ENCODE results near the gene FARS2.
"Not testable (repeated sequence)": the region's sequence is repeated elsewhere in the genome, so short reads cannot be mapped to it uniquely, and the experiment has no call there.

The FARS2 gene

DNA sequence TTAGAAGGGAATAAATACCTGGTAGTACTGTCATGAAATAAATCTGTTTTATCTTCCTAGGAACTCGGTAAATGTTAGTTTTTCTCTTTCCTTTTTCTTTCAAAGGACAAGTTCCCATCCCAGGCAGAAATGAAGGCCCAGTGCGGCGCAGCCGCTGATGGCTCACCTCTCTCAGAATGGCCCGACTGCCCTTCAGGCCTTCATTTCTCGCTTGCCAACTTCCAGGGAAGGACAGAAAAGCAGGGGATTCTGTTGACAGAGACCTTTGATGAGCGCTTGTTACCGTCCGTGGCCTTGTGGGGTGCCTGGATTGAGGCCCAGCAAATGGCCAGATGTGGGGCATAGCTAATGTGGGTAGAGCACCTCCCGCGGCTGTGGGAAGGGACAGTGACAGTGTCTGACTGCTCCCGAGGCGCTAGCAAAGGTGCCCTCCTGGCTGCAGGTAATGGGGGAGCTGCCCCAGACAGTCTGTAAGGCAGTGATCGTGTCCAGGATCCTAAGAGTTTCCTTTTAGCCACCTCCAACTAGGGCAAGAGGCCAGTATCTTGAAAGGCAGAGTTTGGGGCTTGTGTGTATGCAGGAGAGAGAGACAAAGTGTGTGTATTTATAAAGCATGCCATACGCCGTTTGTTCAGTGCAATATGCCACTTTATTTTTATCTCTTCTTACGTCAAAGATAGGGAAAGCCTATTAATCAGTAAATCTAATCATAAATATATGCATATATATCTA is 391.3 kb downstream of the FARS2 start:
- DNase-seq, result no peak

DNA sequence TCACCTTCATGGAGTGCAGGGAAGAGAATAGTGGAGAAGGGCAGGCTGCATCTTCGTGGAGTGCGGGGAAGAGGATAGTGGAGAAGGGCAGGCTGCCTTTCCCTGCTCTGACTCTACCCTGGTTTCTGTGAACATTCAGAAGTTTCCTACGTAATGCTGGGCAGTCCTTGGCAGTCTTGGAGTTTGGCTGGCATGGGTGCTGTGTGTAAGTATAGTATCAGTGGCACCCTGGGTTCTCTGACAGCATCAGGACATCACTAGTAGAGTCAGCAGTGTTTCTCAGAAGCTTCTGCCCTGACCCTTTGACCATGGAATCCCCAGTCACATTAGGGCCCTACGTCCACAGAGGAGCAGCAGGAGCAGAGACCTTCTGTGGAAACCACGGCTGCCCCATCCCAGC is 392.5 kb downstream of the FARS2 start:
- no peak for DNase-seq

DNA sequence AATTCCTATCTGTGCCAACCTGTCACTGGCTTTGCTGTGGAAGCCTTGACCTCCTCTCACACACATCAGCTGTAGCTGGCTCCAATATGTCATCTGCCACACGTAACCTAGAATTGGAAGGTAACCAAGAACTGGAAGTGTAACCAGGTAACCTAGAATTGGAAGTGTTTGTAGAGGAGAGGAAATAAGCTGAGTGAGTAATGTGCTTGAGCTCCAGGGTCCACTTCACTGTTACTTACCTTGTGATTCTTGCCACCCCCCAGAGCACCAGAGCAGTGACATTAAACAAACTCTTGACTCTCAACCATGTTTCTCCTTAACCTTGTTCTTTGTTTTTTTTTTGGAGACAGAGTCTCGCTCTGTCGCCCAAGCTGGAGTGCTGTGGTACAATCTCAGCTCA is 394.9 kb downstream of the FARS2 start:
- DNase-seq, result no peak

DNA sequence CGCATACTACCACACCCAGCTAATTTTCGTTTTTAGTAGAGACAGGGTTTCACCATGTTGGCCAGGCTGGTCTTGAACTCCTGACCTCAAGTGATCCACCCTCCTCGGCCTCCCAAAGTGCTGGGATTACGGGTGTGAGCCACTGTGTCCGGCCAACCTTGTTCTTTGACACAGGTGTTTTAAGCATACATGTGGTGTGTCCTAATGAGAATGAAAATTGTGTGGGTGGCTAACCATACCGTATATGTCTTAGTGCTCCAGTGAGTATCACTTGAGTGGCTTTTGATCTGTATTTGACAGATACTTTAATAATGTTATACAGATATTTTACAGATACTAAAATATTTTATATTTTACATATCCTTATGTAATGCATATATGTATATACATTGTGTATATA is 395.4 kb downstream of the FARS2 start:
- not testable (repeated sequence) for DNase-seq

DNA sequence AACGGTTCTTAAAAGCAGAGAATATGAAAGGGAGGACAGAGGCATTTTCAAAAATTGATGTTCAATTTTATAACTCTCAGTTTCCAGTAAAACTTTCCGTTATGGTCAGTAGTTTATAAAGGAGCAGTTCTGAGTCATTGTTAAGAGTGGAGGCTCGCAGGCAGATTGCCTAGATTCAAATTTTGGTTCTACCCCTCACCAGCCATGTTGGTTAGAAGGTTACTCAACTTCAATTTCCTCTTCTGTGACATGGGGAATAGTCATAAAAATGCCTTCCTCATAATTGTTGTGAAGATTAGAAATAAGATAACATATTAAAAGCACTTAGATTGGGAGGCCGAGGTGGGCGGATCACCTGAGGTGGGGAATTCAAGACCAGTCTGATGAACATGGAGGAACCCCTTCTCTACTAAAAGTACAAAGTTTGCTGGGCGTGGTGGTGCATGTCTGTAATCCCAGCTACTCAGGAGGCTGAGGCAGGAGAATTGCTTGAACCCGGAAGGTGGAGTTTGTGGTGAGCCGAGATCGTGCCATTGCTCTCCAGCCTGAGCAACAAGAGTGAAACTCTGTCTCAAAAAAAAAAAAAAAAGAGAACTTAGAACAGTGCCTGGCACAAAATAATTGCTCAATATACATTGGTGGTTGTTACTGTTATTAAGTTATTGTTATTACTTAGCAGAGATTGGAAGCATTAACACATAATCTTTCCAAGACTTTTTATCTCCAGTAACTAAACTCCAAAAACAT is 396.5 kb downstream of the FARS2 start:
- no peak for DNase-seq

DNA sequence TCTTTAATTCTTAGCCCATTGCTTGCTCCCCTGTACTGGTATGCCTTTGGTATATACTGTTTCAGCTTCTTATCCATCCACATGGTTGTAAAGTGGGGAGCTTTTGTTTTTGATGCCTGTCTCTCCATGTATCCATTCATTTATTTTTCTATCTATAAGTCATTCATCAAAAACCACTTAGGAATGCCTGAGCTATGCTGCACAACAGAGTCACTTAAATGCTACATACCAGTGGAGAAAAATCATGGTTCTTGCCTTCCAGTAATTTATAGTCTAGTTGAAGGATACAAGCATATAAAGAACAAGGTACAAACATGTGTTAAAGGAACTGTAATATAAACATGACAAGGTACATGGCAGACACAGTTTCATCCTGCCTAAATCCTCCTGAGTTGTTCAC is 398.2 kb downstream of the FARS2 start:
- DNase-seq, result no peak

DNA sequence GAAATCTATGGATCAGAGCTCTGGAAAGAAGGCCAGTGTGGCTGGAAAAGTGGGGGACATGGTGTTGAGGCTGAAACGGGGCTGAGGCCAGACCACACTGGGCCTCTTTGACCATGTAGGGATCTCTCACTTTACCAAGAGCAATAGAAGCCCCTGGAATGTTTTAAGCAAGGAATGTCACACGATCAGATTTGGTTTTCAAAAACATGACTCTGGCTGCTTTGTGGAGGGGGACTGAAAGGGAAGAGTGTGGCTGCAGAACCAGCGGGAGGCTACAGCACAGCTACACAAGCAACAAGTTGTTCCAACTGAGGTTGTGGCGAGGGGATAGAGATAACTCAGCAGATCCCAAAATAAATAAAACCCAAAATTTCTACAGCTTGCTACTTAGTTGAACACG is 399.5 kb downstream of the FARS2 start:
- DNase-seq, result no peak

DNA sequence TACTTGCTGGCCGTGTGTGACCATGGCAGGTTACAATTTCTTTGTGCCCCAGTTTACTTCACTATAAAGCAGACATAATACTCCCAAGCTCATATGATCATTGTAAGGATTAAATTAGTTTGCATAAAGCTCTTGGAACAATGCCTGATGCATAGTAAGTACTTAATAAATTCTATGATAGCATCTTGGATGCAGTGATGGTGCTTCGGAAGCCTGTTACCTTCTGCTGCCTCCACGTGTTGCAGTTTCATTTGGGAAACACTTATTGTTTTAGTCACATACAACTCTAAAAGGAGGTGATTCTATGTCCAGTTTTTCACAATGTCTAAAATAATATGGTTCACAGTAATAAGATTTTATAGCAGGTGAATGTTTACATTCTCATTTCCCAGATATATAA is 401.5 kb downstream of the FARS2 start:
- DNase-seq, result no peak

DNA sequence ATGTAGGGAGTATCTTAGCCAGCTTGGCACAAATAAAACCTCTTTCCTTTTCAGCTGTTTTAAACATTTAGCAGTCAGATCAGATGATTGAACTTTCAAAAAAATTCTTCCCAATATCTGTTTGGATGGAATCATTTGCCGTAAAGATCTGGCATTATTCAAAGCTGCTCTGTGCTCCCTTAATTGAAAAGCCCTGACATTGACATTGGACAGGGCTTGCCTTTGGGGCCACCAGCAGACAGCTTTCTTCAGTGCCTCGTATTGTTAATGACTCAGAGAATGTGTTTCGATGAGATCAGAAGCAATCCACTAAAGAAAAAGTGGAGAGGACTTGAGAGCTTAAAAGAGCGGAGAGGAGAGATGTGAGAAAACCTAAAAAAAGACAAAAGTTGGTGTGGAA is 401.9 kb downstream of the FARS2 start:
- no peak for DNase-seq

DNA sequence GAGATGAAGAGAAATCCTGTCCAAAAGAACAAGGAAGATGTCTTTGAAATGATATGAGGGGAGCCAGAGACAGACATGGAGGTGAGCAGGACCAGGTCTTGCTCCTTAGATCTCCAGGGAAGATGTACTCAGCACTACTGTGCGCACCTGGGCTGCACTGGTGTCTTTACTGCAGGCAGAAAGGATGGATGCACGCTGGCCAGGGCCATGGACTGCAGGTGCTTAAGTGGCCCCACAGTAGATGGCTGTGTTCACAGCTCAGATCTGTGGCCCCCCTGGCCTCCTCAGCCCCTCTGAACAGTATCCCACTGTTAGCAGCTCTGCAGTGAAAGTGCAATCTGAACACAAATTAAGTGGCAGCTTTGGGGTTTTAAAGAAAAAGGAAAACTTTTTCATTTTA is 402.4 kb downstream of the FARS2 start:
- DNase-seq, result no peak

DNA sequence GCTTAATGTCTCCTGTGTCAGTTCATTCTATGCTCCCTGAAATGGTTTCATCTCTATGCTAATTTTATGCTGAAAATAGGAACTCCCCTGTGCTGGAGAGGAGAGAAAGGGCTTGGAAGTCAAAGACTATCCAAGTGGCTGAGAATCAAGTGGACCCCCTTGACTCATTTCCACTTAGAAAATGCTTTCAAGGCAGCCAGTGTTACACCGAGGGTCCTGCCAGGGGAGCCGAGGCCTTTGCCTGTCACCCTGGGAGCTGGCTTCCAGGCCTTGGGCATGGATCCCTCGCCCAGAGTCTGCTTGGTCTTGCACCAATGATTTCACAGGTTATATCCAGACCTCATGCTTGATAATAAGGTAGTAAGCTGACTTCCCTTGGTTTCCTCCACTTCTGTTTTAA is 402.8 kb downstream of the FARS2 start:
- no peak for DNase-seq

DNA sequence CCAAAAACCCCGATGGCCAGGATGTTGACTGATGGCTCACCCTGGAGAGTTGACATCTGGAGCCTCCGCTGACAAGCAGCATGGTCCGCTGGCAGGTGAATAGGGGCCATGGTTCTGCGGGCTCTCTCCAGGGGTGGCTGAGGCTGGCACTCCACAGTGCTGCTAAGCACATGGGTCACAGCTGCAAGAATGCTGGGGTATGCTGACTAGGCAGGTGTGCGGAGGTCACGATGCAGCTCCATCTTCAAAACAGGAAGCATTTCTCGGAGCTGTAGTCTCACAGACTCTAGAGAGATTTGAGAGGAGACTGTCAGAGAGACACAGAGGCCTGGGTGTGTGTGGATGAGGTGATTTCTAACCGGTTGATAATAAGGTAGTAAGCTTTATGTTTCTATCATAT is 403.9 kb downstream of the FARS2 start:
- no peak for DNase-seq

DNA sequence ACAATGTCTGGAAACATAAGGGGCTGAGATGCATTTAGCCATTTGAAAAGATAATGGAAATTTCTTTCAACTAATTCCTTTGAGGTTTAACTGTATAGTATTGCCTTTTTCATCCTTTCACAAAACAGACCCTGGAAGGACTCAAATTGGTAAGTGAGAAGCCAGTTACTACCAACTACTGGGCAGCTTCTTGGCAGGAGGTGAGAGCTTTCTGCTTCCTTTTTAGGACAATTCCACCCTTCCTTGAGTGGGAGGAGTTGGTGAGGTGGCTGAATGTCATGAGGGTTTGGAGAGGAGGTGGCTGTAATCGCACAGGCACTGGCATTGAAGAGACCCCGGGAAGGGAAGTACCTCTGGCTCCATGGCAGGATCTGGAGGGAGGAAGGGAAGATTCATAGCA is 404.4 kb downstream of the FARS2 start:
- no peak for DNase-seq

DNA sequence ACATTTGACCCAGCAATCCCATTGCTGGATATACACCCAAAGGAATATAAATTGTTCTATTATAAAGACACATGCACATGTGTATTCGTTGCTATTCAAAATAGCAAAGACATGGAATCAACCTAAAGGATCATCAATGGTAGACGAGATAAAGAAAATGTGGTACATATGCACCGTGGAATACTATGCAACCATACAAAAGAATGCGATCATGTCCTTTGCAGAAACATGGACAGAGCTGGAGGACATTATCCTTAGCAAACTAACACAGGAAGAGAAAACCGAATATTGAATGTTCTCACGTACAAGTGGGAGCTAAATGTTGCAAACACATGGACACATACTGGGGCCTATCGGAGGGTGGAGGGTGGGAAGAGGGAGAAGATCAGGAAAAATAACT is 405.4 kb downstream of the FARS2 start:
- DNase-seq, result no peak

DNA sequence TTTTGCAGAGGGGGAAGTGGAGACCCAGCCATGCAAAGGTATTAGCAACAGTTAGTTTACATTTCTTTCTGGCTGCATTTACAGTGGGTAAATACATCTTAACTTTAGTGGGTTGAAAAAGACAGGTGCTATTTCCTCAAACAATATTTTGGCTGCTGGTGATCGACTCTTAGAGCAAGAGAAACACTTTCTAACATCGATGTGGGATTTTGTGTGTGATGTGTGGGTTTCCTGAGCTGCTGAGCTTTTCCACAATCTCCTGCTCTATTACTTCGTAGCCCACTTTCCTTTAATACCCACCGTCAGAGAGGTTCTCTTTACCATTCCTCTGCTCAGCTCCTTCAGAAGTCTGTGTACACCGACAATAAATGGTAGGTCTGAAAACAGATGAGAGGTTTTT is 406.4 kb downstream of the FARS2 start:
- DNase-seq, result no peak

DNA sequence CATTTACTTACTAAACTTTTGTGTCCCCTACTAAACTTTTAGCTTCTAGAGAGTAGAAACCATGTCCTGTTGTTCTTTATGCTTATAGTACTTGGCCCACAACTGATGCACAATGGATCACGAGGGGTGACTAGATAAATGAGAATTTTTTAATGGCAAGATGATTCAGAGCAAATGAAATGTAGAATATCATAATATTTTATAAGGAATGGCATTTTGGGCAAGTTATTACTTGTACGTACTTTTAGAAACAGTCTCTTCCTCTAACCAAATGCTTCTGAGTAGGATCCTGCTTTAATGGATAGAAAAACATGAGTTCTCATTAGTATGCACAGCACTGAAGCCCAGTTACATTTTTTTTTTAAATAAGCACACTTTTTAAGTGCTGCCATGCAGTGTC is 409.1 kb downstream of the FARS2 start:
- DNase-seq, result no peak

DNA sequence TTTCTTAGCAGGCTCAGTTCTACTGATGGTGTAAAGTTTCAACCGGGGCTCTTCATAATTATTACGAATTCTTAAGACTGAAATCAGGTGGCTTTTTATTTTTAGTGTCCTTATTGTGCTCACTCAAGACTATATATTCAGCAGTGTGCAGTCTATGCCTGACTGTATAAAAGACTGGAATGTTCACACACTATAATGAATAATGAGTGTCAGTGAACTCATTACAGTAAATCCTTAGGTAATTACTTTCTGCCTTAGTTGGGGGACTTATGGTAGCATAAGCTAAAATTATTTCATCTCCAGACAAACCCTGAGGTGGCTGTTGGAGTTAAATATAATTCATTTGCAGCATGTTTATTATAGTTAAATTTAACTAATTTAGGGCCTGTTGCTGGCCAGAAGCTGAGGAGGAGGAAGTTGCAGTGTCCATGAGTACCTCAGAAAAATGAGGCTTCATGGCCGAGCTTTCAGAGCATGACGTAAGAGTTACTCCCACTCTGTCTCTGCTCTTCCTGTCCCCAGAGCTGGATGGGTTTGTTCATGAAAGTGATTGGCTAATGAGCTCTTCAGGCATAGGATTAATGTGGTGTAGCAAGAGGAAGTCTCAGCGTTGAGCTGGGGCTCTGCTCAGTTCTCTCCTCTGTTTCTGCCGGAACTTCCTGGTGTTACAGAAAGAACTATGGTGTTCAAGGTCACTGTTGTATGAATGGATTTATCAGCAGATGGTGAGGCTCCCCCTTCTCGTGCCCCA is 409.7 kb downstream of the FARS2 start:
- peak; percentile 66 for DNase-seq

DNA sequence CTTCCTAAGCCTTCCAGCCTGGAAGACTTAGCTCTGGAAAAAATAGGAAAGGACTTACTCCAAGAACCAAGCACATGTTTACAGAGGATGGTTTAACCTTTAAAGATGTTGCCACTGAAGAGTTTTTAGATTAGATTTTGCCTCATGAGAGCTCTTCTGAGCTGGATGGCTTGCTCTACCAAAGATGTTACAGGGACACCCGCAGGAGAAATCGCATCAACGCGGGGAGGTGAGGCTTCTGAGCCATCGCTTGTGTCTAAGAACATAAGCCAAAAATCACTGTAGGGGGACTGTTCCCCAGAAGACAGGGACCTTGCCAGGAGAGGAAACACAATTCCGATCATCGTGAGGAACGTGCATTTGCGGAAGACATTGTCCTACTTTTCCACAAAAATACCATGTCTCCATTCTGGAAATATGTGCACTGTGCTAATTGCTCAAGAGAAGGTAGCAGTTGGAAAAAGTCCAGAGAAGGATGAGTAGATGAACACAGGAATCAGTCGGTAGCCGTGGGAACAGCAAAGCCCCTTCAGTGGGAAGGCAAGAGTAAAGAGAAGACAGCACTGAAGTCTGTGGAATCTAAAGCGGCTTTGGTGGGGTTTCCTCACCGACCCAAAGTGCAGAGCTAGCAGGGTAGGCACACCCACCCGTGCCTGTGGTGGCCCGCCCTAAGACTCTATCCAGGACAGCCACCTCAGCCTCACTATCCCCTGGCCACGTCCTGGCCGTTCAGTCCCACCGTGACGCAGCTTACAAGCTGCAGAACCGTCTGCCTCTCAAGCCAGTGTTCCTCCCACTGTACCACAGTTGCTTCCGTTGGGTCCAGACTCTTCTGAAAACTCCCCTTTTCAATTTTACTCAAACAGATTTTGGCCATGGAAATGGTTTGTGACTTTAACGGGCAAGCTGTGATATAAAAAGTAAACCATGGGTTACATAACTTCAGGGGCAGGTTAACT is 410.6 kb downstream of the FARS2 start:
- peak; percentile 45 for DNase-seq

DNA sequence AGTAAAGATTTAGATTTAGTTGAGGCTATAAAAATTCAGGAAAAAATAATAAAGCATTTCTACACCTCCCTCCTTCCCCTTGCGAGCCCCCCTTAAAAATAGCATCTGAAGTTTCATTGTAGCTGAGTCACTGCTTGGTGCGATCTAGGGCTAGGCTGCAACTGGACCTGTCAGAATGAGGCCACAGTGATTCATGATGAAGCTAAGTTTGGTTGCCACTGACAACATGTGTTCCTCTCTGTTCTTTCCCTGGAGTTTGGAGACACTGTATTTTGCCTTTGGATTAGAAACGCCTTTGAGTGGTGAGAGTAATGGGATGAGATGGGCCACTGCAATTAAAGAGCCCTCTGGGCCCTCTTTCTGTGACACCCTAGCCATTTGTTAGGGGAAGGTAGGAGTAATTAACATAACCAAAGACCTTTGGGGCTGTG is 411.3 kb downstream of the FARS2 start:
- peak; percentile 90 for DNase-seq

DNA sequence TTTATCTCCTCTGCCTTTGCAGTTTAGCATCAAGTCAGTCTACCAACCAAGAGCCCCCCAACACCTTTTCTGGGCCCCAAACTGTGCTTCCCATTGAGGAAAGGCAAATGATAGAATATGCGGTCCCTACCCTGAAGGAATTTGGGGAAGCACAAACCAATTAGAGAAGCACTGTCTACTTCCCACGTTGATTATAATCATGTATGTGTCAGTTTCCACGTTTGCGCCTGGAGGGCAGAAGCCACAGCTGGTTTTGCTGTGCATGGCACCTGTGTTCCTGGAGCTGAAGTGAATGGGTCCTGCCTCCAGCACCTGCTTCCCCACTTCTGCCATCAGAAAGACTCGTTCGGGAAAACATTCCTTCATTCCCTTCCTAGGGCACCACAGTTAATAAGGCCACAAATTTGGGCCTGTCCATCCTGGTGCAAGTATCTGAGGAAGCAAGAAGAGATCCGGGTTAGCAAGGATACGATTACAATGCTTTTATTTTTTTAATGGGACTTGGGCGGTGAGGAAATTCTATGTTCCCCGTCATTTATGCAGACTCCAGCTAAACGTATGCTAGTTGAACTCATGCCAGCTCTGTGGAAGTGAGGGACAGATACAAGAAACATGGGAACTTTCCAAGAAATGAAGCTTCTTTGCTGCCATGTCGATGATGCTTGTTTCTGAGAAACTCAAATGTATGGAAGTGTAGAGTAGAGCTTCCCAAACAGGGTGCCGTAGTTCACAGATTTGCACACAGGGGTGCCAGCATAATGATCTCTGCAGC is 411.9 kb downstream of the FARS2 start:
- DNase-seq, result no peak

DNA sequence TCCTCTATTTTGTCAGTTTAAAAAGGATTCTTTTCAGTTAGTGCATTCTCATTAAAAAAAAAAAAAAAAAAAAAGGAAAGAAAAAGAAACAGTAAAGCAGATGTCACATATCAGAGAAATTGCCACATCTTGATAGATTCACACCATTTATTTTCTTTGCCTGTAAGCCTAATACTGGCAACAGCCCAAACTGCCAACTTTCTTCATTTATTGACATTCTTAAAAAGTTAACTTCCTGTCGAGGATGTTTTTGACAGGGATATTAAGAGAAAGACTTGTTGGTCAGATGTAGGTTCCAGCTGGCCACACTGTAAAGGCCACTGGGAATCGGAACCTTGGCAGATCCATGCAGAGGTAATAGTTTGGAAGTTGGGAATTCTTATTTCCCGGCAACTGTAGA is 412.8 kb downstream of the FARS2 start:
- DNase-seq, result peak; percentile 37

DNA sequence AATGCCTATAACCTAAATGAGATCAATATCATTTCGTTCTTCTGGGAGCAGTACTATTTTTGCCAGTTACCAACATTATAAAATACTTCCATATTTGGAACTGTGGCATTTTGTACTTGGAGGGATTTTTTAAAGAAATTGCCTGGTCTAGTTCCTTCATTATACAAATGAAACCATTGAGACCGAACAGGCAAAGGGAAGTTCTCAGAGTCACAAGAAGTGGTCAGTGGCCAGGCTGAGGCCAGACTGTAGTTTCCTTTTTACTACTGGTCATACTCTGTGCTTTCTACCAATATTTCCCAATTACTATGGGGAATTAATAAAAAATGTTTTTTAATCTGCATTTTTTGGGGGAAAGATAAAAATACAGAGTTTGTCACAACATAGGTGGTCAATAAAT is 413.4 kb downstream of the FARS2 start:
- DNase-seq, result no peak

All from fibroblast of upper back skin (primary cell).